Activated CD4-positive, alpha-beta memory T cell treated with anti-CD3 and anti-CD28 coated beads for 36 hours (primary cell): Measurements from ENCODE around the gene NFE2L1. TPM values are rescaled to one million over a fixed set of nuclear protein-coding genes. Genes with fewer than 3 reads are reported as not detected.
"Not testable (repeated sequence)": the region's sequence is repeated elsewhere in the genome, so short reads cannot be mapped to it uniquely, and the experiment has no call there.

Experiments used
- CTCF ChIA-PET: fragments of 350-600 bp; sonication (Branson Sonifier 250); formaldehyde crosslinking; loops from one replicate; lab custom pipeline; 2021; ENCODE audit warnings: antibody characterized with exemption, inconsistent platforms; lab: Charles Lee
- POLR2A ChIA-PET: fragments of 350-600 bp; sonication (Branson Sonifier 250); formaldehyde crosslinking; loops from one replicate; lab custom pipeline; 2021; ENCODE audit warnings: antibody characterized with exemption; lab: Charles Lee
- DNase-seq: peaks from one replicate; pipeline ENCODE4 v3.0.0-alpha.2; 2020
- H3K27ac Mint-ChIP-seq: one replicate; pipeline ENCODE4 v1.8.0; 2021; ENCODE audit warnings: mixed read lengths
- H3K27me3 Mint-ChIP-seq: one replicate; pipeline ENCODE4 v1.8.0; 2021; ENCODE audit warnings: mixed read lengths
- H3K36me3 Mint-ChIP-seq: one replicate; pipeline ENCODE4 v1.8.0; 2021; ENCODE audit warnings: mixed read lengths
- H3K4me1 Mint-ChIP-seq: one replicate; pipeline ENCODE4 v1.8.0; 2021; ENCODE audit warnings: low read depth, mixed read lengths
- H3K4me3 Mint-ChIP-seq: one replicate; pipeline ENCODE4 v1.8.0; 2021; ENCODE audit warnings: mild to moderate bottlenecking, mixed read lengths
- H3K9me3 Mint-ChIP-seq: one replicate; pipeline ENCODE4 v1.8.0; 2021; ENCODE audit warnings: mixed read lengths
- intact Hi-C: fragments of 100-400 bp; cut with micrococcal nuclease; formaldehyde crosslinking; loops from one replicate; pipeline ENCODE4 v1.15.1; 2023
- total RNA-seq, 2 experiments: library from RNA; stranded (reverse); gene quantifications; one replicate each; pipeline ENCODE4 v1.2.3, GENCODE V29; 2021

The NFE2L1 gene, protein sequence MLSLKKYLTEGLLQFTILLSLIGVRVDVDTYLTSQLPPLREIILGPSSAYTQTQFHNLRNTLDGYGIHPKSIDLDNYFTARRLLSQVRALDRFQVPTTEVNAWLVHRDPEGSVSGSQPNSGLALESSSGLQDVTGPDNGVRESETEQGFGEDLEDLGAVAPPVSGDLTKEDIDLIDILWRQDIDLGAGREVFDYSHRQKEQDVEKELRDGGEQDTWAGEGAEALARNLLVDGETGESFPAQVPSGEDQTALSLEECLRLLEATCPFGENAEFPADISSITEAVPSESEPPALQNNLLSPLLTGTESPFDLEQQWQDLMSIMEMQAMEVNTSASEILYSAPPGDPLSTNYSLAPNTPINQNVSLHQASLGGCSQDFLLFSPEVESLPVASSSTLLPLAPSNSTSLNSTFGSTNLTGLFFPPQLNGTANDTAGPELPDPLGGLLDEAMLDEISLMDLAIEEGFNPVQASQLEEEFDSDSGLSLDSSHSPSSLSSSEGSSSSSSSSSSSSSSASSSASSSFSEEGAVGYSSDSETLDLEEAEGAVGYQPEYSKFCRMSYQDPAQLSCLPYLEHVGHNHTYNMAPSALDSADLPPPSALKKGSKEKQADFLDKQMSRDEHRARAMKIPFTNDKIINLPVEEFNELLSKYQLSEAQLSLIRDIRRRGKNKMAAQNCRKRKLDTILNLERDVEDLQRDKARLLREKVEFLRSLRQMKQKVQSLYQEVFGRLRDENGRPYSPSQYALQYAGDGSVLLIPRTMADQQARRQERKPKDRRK
- total RNA-seq: 10 to 100 TPM; 82.4 to 84.1 TPM

GRCh38 chr17:48047741-48048383 lies at the start of gene NFE2L1:
Gene NFE2L1 (plus strand): TSS chr17:48048359. CDS start chr17:48051119, 2,760 bp downstream.
- Mint-ChIP-seq H3K4me1 (peaks cover 50% of the 10 kb centered on the region), H3K27ac (peak within 1 kb of the TSS; percentile 97), H3K36me3 (peaks cover 44% of the 10 kb centered on the region), H3K27me3 (no peaks in the 10 kb centered on the region), H3K9me3 (no peaks in the 10 kb centered on the region), H3K4me3 (peak within 1 kb of the TSS; percentile 97)
- intact Hi-C loops: loop anchor here (1.0 to 5.0 kb wide), 8 partner anchors 11 to 859 kb away; partner anchors contain the start of genes CBX1, CDK5RAP3, COPZ2 and SNX11
- DNase-seq: peak; percentile 100
- ChIA-PET CTCF (interaction anchor here (1.3 to 4.9 kb wide), 12 partner anchors 8 to 587 kb away, joined by 3 to 77 read pairs (median 4); partner anchors contain the start of genes CBX1, CDK5RAP3 and COPZ2), POLR2A (interaction anchor here (0.5 to 4.6 kb wide), 8 partner anchors 9 to 1246 kb away, joined by 4 to 31 read pairs (median 12); partner anchors contain the start of genes COPZ2 and SNX11)

- no peaks in the 10 kb centered on the region for H3K36me3 Mint-ChIP-seq
- H3K4me3 Mint-ChIP-seq: no peak overlapping the region
- no peaks in the 10 kb centered on the region for H3K9me3 Mint-ChIP-seq
- CTCF ChIA-PET: interaction anchor here (0.9 to 3.1 kb wide), 6 partner anchors 12 to 82 kb away, joined by 3 to 11 read pairs (median 5); no protein-coding TSS in a partner anchor
- no peak overlapping the region for H3K27ac Mint-ChIP-seq
- peaks cover 3% of the 10 kb centered on the region for H3K4me1 Mint-ChIP-seq
- DNase-seq: peak; percentile 32
- intact Hi-C loops: no loop called here
- POLR2A ChIA-PET: interaction anchor here (0.5 kb wide), 1 partner anchor 368 kb away, joined by 3 read pairs; no protein-coding TSS in a partner anchor
- H3K27me3 Mint-ChIP-seq: peaks cover 6% of the 10 kb centered on the region
Observed at GRCh38 chr17:47999582-47999981, 48.6 kb upstream of the NFE2L1 start.

DNA sequence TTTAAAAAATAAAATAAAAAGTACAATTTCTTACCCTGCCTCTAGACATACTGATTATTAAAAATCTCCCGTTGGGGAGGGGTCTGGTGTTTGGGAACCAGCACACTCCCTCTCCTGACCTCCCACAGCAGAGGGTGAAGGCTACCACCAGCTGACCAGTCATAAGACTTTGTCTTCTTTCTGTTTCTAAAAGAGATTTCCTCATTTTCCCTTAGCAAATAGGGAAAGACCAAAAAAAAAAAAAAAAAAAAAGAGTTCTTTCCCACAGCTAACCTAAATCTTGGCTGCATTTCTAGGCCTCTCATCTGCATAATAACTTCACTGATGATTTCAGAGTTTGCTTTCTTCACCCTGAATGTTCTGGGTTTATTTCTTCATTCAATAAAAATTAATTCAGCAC lies 47.0 kb upstream of the NFE2L1 start:
- Mint-ChIP-seq H3K27ac (no peak overlapping the region), H3K27me3 (peaks cover 11% of the 10 kb centered on the region), H3K4me3 (no peak overlapping the region), H3K36me3 (no peaks in the 10 kb centered on the region), H3K9me3 (no peaks in the 10 kb centered on the region), H3K4me1 (peaks cover 7% of the 10 kb centered on the region)
- DNase-seq: no peak
- intact Hi-C loops: no loop called here
- ChIA-PET POLR2A (interaction anchor here (1.0 kb wide), 1 partner anchor 12 kb away, joined by 4 read pairs; no protein-coding TSS in a partner anchor), CTCF (interaction anchor here (1.0 kb wide), 1 partner anchor 25 kb away, joined by 3 read pairs; no protein-coding TSS in a partner anchor)

DNA sequence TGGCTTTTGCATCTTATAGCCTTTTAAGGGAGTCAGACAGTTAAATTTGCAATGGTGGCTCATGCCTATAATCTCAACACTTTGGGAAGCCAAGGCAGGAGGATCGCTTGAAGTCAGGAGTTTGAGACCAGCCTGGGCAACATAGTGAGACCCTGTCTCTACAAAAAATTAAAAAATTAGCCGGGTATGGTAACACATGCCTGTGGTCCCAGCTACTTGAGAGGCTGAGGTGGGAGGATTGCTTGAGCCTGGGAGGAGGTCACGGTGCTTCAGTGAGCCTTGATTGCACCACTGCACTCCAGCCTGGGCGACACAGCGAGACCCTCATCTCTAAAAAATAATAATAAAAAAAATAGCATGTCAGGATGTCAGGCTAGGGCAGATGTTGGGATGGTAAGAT lies 46.5 kb upstream of the NFE2L1 start:
- DNase-seq, H3K27ac Mint-ChIP-seq, intact Hi-C loops, H3K9me3 Mint-ChIP-seq, H3K4me1 Mint-ChIP-seq, H3K36me3 Mint-ChIP-seq, H3K4me3 Mint-ChIP-seq: not testable (repeated sequence)
- ChIA-PET POLR2A (interaction anchor here (1.0 kb wide), 1 partner anchor 12 kb away, joined by 4 read pairs; no protein-coding TSS in a partner anchor), CTCF (interaction anchor here (1.0 kb wide), 1 partner anchor 25 kb away, joined by 3 read pairs; no protein-coding TSS in a partner anchor)
- H3K27me3 Mint-ChIP-seq: peaks cover 12% of the 10 kb centered on the region

DNA sequence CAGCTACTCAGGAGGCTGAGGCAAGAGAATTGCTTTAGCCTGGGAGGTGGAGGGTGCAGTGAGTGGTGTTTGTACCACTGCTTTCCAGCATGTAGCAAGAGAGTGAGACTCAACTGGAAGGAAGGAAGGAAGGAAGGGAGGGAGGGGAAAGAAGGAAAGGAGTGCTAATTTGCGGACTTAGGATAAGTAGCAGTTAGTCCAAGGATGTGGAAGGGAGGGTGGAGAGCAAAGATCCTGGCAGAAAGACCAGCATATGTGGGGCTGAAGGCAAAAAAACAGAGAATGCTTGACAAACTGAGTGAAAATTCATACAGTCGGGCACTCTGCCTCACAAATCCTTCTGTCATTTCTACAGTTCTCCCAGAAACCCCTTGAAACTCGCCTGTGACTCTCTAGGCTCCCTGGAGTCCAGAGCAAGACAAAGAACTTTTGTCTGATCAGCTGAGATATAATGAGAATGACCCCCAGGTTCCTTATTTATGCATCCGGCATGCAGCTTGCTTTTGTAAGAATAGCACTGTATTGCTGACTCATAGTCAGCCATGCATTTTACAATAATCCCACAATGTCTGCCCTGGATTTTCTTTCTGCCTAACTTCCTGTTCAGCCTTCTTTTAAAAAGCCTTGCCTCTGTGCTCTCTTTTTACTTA lies 45.8 kb upstream of the NFE2L1 start:
- CTCF ChIA-PET: interaction anchor here (1.4 kb wide), 1 partner anchor 32 kb away, joined by 3 read pairs; no protein-coding TSS in a partner anchor
- H3K9me3 Mint-ChIP-seq: no peaks in the 10 kb centered on the region

DNA sequence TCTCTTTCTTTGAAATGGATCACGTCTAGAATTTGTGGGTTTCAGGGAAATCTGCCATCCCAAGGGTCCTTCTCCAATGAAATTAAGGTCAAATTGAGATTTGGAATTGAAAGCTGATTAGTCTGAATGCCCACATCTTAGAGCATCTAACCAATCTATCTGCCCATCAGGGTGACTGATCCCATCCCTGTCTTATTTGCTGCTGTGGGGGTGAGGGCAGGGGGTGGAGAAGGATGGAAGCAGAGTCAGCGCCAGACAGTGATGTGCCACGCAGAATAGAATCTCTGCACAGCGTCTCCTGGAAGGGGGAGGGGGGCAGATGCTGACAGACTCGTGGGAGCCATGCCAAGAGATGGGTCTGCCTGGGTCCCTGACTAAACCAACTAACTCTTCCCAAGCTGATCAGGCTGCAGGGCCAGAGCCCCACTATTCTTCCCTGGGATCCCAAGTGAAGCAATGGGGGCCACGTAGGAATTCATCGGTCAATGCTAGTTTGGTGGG lies 45.2 kb upstream of the NFE2L1 start:
- no peak overlapping the region for H3K27ac Mint-ChIP-seq
- ChIA-PET CTCF (interaction anchor here (1.4 kb wide), 1 partner anchor 33 kb away, joined by 3 read pairs; no protein-coding TSS in a partner anchor), POLR2A (no interaction called here)
- peaks cover 7% of the 10 kb centered on the region for H3K4me1 Mint-ChIP-seq
- DNase-seq: no peak
- peaks cover 19% of the 10 kb centered on the region for H3K27me3 Mint-ChIP-seq
- no peak overlapping the region for H3K4me3 Mint-ChIP-seq
- no peaks in the 10 kb centered on the region for H3K36me3 Mint-ChIP-seq
- no peaks in the 10 kb centered on the region for H3K9me3 Mint-ChIP-seq
- intact Hi-C loops: no loop called here

More for the DNA sequence above, 45.8 kb upstream of the NFE2L1 start:
- no peak for DNase-seq
- no peaks in the 10 kb centered on the region for H3K36me3 Mint-ChIP-seq
- peaks cover 7% of the 10 kb centered on the region for H3K4me1 Mint-ChIP-seq
- intact Hi-C loops: no loop called here
- peaks cover 18% of the 10 kb centered on the region for H3K27me3 Mint-ChIP-seq
- POLR2A ChIA-PET: no interaction called here
- H3K4me3 Mint-ChIP-seq: no peak overlapping the region
- H3K27ac Mint-ChIP-seq: no peak overlapping the region

DNA sequence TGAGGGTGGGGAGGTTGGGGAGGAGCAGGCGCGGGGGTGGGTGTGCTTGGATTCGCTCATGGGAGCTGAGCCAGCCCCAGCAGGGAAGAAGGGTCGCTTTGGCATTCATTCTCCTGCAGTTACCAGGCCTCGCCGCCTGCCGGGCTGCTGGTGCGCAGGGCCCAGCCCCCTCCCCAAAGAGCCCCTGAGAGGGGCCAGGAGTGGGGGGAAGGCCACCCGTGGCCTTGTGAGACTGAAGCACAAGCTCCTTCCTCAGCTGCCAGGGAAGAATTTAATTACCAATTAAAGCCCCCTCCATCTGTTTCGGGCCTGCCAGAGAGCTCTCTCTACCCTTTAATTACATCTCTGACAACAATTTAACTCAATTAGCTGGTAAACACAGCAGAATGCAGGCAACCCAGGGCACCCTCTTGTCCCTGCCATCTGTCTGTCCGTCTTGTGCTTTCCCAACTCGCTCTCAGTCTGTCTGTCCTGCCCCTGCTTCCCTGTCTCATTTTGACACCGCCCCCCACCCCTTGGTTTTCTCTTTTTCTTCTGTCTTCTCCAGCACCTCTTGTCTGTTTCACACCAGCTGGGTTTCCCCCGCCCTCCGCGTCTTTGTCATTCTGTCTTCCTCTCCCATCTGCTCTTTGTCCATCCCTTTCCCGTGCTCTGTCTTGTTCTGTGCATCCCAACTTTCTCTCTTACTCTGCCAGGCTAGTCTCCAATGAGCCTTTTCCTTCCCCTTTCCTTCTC lies 44.6 kb upstream of the NFE2L1 start:
- no peak for DNase-seq
- Mint-ChIP-seq H3K4me1 (peaks cover 7% of the 10 kb centered on the region), H3K36me3 (no peaks in the 10 kb centered on the region), H3K27me3 (peaks cover 22% of the 10 kb centered on the region), H3K4me3 (no peak overlapping the region), H3K9me3 (no peaks in the 10 kb centered on the region), H3K27ac (no peak overlapping the region)
- intact Hi-C loops: no loop called here
- POLR2A ChIA-PET: no interaction called here
- CTCF ChIA-PET: interaction anchor here (0.6 to 1.4 kb wide), 3 partner anchors 10 to 34 kb away, joined by 3 read pairs; no protein-coding TSS in a partner anchor

GRCh38 chr17:48004983-48005382 lies 43.2 kb upstream of the NFE2L1 start:
- ChIA-PET POLR2A (no interaction called here), CTCF (no interaction called here)
- intact Hi-C loops: no loop called here
- Mint-ChIP-seq H3K4me3 (no peak overlapping the region), H3K36me3 (no peaks in the 10 kb centered on the region), H3K27ac (no peak overlapping the region), H3K9me3 (no peaks in the 10 kb centered on the region), H3K4me1 (peaks cover 4% of the 10 kb centered on the region), H3K27me3 (peaks cover 29% of the 10 kb centered on the region)
- DNase-seq: no peak

DNA sequence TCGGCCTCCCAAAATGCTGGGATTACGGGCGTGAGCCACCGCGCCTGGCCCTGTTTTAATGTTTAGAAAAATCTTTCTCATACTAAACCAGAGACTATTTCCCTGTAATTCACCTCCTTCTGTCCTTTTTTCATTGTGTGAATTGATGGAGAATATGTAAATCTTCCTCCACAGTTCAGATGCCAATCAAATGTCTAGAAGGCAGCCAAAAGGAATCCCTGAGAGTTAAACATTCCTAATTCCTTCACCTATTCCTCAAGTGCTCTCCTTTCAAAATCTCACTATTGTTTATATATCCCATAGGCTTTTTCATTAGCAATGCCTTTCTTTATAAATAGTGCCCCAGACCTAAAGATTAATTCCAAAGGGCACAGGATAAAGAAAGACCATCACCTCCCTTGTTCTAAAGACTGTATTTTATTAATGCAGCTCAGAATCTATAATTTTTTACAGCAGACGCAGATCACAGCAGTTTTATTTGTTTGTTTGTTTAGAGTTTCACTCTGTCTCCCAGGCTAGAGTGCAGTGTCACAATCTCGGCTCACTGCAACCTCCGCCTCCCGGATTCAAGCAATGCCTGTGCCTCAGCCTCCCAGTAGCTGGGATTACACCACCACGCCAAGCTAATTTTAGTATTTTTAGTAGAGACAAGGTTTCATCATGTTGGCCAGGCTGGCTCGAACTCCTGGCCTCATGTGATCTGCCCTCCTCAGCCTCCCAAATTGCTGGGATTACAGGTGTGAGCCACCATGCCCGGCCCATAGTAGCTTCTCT lies 41.0 kb upstream of the NFE2L1 start:
- H3K27me3 Mint-ChIP-seq: peaks cover 41% of the 10 kb centered on the region
- CTCF ChIA-PET: interaction anchor here (1.7 kb wide), 1 partner anchor 58 kb away, joined by 5 read pairs; no protein-coding TSS in a partner anchor
- intact Hi-C loops: no loop called here
- no peaks in the 10 kb centered on the region for H3K36me3 Mint-ChIP-seq
- H3K9me3 Mint-ChIP-seq: no peaks in the 10 kb centered on the region
- no peak overlapping the region for H3K4me3 Mint-ChIP-seq
- no peak for DNase-seq
- POLR2A ChIA-PET: no interaction called here
- peaks cover 14% of the 10 kb centered on the region for H3K4me1 Mint-ChIP-seq
- no peak overlapping the region for H3K27ac Mint-ChIP-seq

GRCh38 chr17:48010193-48010592 lies 38.0 kb upstream of the NFE2L1 start:
- Mint-ChIP-seq H3K36me3 (no peaks in the 10 kb centered on the region), H3K4me1 (peaks cover 15% of the 10 kb centered on the region), H3K4me3 (no peak overlapping the region), H3K27ac (no peak overlapping the region), H3K9me3 (no peaks in the 10 kb centered on the region), H3K27me3 (peaks cover 50% of the 10 kb centered on the region)
- ChIA-PET CTCF (interaction anchor here (0.8 to 3.0 kb wide), 6 partner anchors 11 to 120 kb away, joined by 3 to 16 read pairs (median 8); partner anchors contain the start of gene CDK5RAP3), POLR2A (no interaction called here)
- DNase-seq: no peak
- intact Hi-C loops: no loop called here
